ENCODE data around the gene ZNF226. TPM values are rescaled to one million over a fixed set of nuclear protein-coding genes. Genes with fewer than 3 reads are reported as not detected.
"Not testable (repeated sequence)": the region's sequence is repeated elsewhere in the genome, so short reads cannot be mapped to it uniquely, and the experiment has no call there.

The ZNF226 gene
- polyA plus RNA-seq = 10 to 100 TPM; 10.0 to 11.5 TPM

DNA sequence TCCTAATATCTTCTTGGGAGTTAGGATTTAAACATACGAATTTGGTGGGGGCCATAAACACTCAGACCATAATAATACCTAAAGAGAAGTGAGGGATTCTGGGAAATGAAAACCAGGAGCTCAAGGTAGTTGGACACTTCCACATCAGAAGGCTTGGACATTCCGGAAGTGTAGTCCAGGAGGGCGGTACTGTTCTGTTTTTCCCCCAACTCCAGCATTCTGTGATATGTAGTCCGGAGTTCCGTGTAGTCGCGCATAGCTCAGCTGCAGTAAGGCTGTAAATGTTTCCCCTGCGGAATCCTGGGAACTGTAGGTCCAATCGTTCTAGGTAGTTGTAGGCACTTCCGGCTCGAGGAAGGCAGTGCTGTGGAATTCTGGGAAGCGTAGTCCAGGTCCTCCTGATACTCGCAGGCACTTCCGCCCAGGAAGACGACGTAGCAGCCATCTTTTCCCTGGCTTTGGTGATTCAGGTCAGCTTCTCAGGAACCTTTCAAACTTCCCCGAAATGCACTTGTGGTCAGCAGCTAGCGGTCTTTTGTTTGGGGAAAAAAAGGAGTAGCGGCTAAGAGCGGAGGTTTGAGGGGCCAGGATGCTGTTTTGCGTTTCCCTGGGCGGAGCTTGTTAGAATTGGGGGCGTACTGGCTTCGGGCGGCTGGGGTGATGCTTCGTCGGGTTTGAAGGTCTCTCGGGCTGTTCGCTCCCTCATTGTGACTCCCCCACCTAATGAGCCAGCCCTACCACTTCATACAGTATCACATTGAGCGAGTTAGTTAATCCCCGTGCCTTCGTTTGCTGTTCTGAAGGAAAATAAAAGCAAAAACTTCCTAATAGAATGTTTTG lies at the start of gene ZNF226:
ZNF226 (plus strand) TSS at position 428 of the 840 bp plus-strand sequence. CDS start 4,981 bp downstream, outside the sequence.
- Histone ChIP-seq H3K4me1 (ENCODE audit: control insufficient read depth in 2 of 2, insufficient read depth in 2 of 2, low read length in 1 of 2) (peaks cover 0 to 2% of the 10 kb centered on the region in 2 donors), H3K4me3 (ENCODE audit: low read depth in 1 of 2, low read length in 2 of 2) (peak within 1 kb of the TSS; percentile 76 to 97), H3K9me3 (ENCODE audit: control insufficient read depth in 2 of 2, insufficient read depth in 1 of 2, low read depth in 1 of 2, low read length in 1 of 2) (peaks cover 3 to 5% of the 10 kb centered on the region in 2 donors), H3K27ac (ENCODE audit: low read depth in 2 of 2, low read length in 1 of 2) (peak within 1 kb of the TSS; percentile 85 to 95), H3K36me3 (ENCODE audit: control insufficient read depth in 2 of 2, insufficient read depth in 2 of 2, low read length in 1 of 2) (peaks cover 8 to 12% of the 10 kb centered on the region in 2 donors), H3K27me3 (ENCODE audit: control insufficient read depth in 1 of 2, insufficient read depth in 2 of 2, low read length in 2 of 2) (no peaks in the 10 kb centered on the region)
- 0 to 1% methylated on average over 32 of the region's 32 CpGs for WGBS, 2 donors

DNA sequence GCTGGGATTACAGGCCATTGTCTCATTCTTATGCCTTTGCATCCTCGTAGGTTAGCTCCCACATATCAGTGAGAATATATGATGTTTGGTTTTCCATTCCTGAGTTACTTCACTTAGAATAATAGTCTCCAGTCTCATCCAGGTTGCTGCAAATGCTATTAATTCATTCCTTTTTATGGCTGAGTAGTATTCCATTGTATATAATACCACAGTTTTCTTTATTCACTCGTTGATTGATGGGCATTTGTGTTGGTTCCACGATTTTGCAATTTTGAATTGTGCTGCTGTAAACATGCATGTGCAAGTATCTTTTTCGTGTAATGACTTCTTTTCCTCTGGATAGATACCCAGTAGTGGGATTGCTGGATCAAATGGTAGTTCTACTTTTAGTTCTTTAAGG lies 43.7 kb upstream of the ZNF226 start:
- not testable (repeated sequence) for H3K9me3 ChIP-seq (ENCODE audit: control insufficient read depth in 2 of 2, insufficient read depth in 1 of 2, low read depth in 1 of 2, low read length in 1 of 2); H3K4me1 ChIP-seq (ENCODE audit: control insufficient read depth in 2 of 2, insufficient read depth in 2 of 2, low read length in 1 of 2); H3K27me3 ChIP-seq (ENCODE audit: control insufficient read depth in 1 of 2, insufficient read depth in 2 of 2, low read length in 2 of 2); H3K27ac ChIP-seq (ENCODE audit: low read depth in 2 of 2, low read length in 1 of 2); H3K4me3 ChIP-seq (ENCODE audit: low read depth in 1 of 2, low read length in 2 of 2)
- 95 to 98% methylated on average over 4 of the region's 4 CpGs for WGBS, 2 donors
- H3K36me3 ChIP-seq (ENCODE audit: control insufficient read depth in 2 of 2, insufficient read depth in 2 of 2, low read length in 1 of 2) = peaks cover 7 to 13% of the 10 kb centered on the region in 2 donors

DNA sequence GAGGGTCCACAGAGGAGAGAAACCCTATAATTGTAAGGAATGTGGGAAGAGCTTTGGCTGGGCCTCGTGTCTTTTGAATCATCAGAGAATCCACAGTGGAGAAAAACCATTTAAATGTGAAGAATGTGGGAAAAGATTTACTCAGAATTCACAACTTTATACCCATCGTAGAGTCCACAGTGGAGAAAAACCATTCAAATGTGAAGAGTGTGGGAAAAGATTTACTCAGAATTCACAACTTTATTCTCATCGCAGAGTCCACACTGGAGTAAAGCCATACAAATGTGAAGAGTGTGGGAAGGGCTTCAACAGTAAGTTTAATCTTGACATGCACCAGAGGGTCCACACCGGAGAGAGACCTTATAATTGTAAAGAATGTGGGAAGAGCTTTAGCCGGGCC lies 32.9 kb upstream of the ZNF226 start:
- 96 to 97% methylated on average over 5 of the region's 5 CpGs for WGBS, 2 donors
- Histone ChIP-seq H3K36me3 (ENCODE audit: control insufficient read depth in 2 of 2, insufficient read depth in 2 of 2, low read length in 1 of 2) (peaks cover 6 to 10% of the 10 kb centered on the region in 2 donors), H3K4me3 (ENCODE audit: low read depth in 1 of 2, low read length in 2 of 2) (no peak overlapping the region), H3K27ac (ENCODE audit: low read depth in 2 of 2, low read length in 1 of 2) (no peak overlapping the region), H3K27me3 (ENCODE audit: control insufficient read depth in 1 of 2, insufficient read depth in 2 of 2, low read length in 2 of 2) (no peaks in the 10 kb centered on the region), H3K9me3 (ENCODE audit: control insufficient read depth in 2 of 2, insufficient read depth in 1 of 2, low read depth in 1 of 2, low read length in 1 of 2) (peaks cover 0 to 14% of the 10 kb centered on the region in 2 donors), H3K4me1 (ENCODE audit: control insufficient read depth in 2 of 2, insufficient read depth in 2 of 2, low read length in 1 of 2) (no peaks in the 10 kb centered on the region)

DNA sequence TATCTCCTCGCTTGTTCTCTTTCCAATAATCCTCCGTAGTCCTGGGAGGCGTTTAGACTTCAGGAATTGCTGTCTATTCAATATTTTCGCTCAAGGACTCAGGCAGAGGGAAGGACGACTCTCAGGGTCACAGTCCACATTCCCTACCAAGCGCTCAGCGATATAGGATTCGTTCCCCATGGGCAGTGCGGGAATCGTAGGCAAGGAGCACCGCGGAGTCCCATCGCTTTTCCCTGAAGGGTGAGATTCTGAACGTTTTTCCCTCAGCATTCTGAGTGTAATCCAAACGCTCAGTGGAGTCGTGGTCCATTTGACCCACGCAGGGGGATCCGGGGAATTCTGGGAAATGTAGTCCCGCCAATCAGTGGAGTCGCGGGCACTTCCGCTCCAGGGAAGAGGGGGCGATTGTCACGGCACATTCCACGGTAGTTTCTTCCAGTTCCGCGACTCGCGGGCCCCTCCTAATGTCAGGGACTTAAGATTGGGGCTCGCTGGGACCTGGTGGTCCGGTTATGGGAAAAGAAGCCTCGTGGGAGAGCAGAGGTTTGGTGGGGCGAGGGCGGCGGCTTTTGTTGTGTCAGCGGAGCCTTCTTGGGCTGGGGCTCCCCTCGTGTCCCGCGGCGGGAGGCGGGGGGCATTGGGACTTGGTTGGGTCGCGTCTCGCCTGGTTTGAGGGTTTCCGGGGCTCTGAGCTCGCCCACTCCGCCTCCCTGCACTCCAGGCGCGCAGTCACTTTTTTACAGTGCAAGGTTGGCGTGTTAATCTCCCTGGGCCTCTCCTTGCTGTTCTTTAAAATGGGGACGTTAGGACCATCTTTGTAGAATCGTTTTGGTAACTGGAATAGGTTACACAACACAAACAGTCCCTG lies 23.5 kb upstream of the ZNF226 start, which contains the start of gene ZNF234:
ZNF234 (plus strand) TSS at position 364 of the 868 bp plus-strand sequence. CDS start 3,079 bp downstream, outside the sequence.
- WGBS, 2 donors = 1% methylated on average over 52 of the region's 52 CpGs
- peak within 1 kb of the TSS; percentile 75 to 97 for H3K4me3 ChIP-seq (ENCODE audit: low read depth in 1 of 2, low read length in 2 of 2)

DNA sequence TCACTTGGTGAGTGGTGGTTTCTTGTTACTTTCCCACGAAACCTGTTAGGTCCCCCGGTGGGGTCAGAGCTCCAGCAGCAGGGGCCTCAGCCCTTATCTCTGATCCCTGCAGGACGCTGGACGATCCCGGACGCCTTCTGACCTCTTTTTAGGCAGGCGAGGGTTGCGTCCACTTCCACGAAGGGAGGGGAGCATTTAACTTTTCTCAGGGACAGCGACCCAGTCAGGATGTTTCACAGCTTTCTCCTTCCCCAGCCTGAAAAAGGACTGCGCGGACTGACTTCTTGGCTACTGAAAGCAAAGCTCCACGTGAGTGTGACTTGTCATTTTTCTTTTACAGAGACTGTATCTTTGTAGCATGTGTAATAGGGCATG lies 22.9 kb upstream of the ZNF226 start:
- H3K36me3 ChIP-seq (ENCODE audit: control insufficient read depth in 2 of 2, insufficient read depth in 2 of 2, low read length in 1 of 2) = peaks cover 0 to 5% of the 10 kb centered on the region in 2 donors
- H3K4me3 ChIP-seq (ENCODE audit: low read depth in 1 of 2, low read length in 2 of 2) = peak overlapping the region; percentile 75 to 97
- no peaks in the 10 kb centered on the region for H3K4me1 ChIP-seq (ENCODE audit: control insufficient read depth in 2 of 2, insufficient read depth in 2 of 2, low read length in 1 of 2)
- H3K27ac ChIP-seq (ENCODE audit: low read depth in 2 of 2, low read length in 1 of 2) = no peak overlapping the region
- H3K27me3 ChIP-seq (ENCODE audit: control insufficient read depth in 1 of 2, insufficient read depth in 2 of 2, low read length in 2 of 2) = no peaks in the 10 kb centered on the region
- H3K9me3 ChIP-seq (ENCODE audit: control insufficient read depth in 2 of 2, insufficient read depth in 1 of 2, low read depth in 1 of 2, low read length in 1 of 2) = no peaks in the 10 kb centered on the region
- 6 to 8% methylated on average over 13 of the region's 13 CpGs for WGBS, 2 donors

More for the DNA sequence above, 23.5 kb upstream of the ZNF226 start, which contains the start of gene ZNF234:
- Histone ChIP-seq H3K9me3 (ENCODE audit: control insufficient read depth in 2 of 2, insufficient read depth in 1 of 2, low read depth in 1 of 2, low read length in 1 of 2) (no peaks in the 10 kb centered on the region), H3K4me1 (ENCODE audit: control insufficient read depth in 2 of 2, insufficient read depth in 2 of 2, low read length in 1 of 2) (no peaks in the 10 kb centered on the region), H3K27me3 (ENCODE audit: control insufficient read depth in 1 of 2, insufficient read depth in 2 of 2, low read length in 2 of 2) (no peaks in the 10 kb centered on the region), H3K36me3 (ENCODE audit: control insufficient read depth in 2 of 2, insufficient read depth in 2 of 2, low read length in 1 of 2) (peaks cover 0 to 5% of the 10 kb centered on the region in 2 donors), H3K27ac (ENCODE audit: low read depth in 2 of 2, low read length in 1 of 2) (peak within 1 kb of the TSS; percentile 36 to 47)

DNA sequence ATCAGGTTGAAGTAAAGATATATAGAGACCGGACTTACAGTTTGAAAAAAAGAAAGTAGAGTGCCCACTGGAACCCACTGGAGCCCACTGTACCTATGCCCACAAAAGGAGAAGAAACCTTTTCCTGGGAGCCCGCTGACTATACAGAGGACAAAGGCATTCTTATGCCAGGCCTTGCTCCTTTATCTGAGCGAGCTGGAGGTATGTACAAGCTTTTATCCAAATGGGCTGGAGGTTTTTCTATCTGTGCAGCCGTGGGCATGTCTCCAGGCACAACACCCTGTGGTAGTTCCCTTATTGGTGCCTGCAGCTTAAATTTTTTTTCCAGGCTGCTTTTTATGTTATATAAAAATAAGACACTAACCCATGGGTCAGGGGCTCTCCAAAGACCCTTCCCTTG lies 15.1 kb upstream of the ZNF226 start:
- Histone ChIP-seq H3K27ac (ENCODE audit: low read depth in 2 of 2, low read length in 1 of 2) (no peak overlapping the region), H3K9me3 (ENCODE audit: control insufficient read depth in 2 of 2, insufficient read depth in 1 of 2, low read depth in 1 of 2, low read length in 1 of 2) (no peaks in the 10 kb centered on the region), H3K4me3 (ENCODE audit: low read depth in 1 of 2, low read length in 2 of 2) (no peak overlapping the region), H3K36me3 (ENCODE audit: control insufficient read depth in 2 of 2, insufficient read depth in 2 of 2, low read length in 1 of 2) (peaks cover 27% of the 10 kb centered on the region in 2 donors), H3K4me1 (ENCODE audit: control insufficient read depth in 2 of 2, insufficient read depth in 2 of 2, low read length in 1 of 2) (no peaks in the 10 kb centered on the region), H3K27me3 (ENCODE audit: control insufficient read depth in 1 of 2, insufficient read depth in 2 of 2, low read length in 2 of 2) (no peaks in the 10 kb centered on the region)
- 98 to 99% methylated on average over 4 of the region's 4 CpGs for WGBS, 2 donors

DNA sequence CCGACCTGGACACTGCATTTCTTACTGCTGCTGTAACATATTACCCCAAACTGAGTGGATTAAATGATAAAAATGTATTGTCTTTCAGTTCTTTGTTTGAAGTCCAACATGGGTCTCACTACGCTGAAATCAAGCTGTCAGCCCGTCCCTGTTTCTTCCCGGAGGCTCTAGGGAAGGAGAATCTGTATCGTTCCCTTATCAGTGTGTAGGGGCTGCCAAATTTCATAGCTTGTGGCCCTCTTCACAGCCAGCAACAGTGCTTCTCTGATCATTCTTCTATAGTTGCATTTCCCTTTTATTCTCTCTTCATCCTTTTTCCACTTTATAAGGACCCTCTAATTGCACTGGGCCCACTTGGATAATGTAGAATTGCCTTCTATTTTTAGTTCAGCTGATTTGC lies 13.4 kb upstream of the ZNF226 start:
- Histone ChIP-seq H3K4me3 (ENCODE audit: low read depth in 1 of 2, low read length in 2 of 2) (no peak overlapping the region), H3K4me1 (ENCODE audit: control insufficient read depth in 2 of 2, insufficient read depth in 2 of 2, low read length in 1 of 2) (no peaks in the 10 kb centered on the region), H3K27me3 (ENCODE audit: control insufficient read depth in 1 of 2, insufficient read depth in 2 of 2, low read length in 2 of 2) (no peaks in the 10 kb centered on the region), H3K27ac (ENCODE audit: low read depth in 2 of 2, low read length in 1 of 2) (no peak overlapping the region), H3K9me3 (ENCODE audit: control insufficient read depth in 2 of 2, insufficient read depth in 1 of 2, low read depth in 1 of 2, low read length in 1 of 2) (peaks cover under 1 to 2% of the 10 kb centered on the region in 2 donors), H3K36me3 (ENCODE audit: control insufficient read depth in 2 of 2, insufficient read depth in 2 of 2, low read length in 1 of 2) (peaks cover 29 to 34% of the 10 kb centered on the region in 2 donors)
- WGBS, 2 donors = 98% methylated on average over 5 of the region's 5 CpGs

DNA sequence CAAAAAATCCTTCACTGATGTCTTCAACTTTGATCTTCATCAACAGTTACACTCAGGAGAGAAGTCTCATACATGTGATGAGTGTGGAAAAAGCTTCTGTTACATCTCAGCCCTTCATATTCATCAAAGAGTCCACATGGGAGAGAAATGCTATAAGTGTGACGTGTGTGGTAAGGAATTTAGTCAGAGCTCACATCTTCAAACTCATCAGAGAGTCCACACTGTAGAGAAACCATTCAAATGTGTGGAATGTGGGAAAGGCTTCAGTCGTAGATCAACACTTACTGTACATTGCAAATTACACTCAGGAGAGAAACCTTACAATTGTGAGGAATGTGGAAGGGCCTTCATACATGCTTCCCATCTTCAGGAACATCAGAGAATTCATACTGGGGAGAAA lies 8.4 kb upstream of the ZNF226 start:
- peaks cover 2 to 19% of the 10 kb centered on the region in 2 donors for H3K9me3 ChIP-seq (ENCODE audit: control insufficient read depth in 2 of 2, insufficient read depth in 1 of 2, low read depth in 1 of 2, low read length in 1 of 2)
- 89 to 94% methylated on average over 2 of the region's 2 CpGs for WGBS, 2 donors

DNA sequence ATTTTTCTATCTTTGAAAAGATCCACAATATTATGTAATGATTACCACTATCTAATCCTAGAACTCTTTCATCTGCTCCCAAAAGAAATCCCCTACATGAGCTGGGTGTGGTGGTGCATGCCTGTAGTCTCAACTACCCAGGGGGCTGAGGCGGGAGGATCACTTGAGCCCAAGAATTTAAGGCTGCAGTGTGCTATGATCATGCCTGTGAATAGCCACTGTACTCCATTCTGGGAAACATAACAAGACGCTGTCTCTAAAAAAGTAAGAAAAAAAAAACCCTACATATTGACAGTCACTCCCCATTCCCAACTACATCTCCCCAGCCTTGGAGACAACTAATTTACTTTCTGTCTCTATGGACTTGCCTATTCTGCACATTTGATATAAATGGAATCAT lies 1.1 kb upstream of the ZNF226 start:
- Histone ChIP-seq H3K27me3 (ENCODE audit: control insufficient read depth in 1 of 2, insufficient read depth in 2 of 2, low read length in 2 of 2) (no peaks in the 10 kb centered on the region), H3K9me3 (ENCODE audit: control insufficient read depth in 2 of 2, insufficient read depth in 1 of 2, low read depth in 1 of 2, low read length in 1 of 2) (peaks cover 3 to 5% of the 10 kb centered on the region in 2 donors), H3K4me1 (ENCODE audit: control insufficient read depth in 2 of 2, insufficient read depth in 2 of 2, low read length in 1 of 2) (peaks cover 0 to 2% of the 10 kb centered on the region in 2 donors), H3K27ac (ENCODE audit: low read depth in 2 of 2, low read length in 1 of 2) (no peak overlapping the region), H3K36me3 (ENCODE audit: control insufficient read depth in 2 of 2, insufficient read depth in 2 of 2, low read length in 1 of 2) (peaks cover 5 to 8% of the 10 kb centered on the region in 2 donors), H3K4me3 (ENCODE audit: low read depth in 1 of 2, low read length in 2 of 2) (no peak overlapping the region)
- 93 to 95% methylated on average over 2 of the region's 2 CpGs for WGBS, 2 donors

More for the DNA sequence above, 8.4 kb upstream of the ZNF226 start:
- Histone ChIP-seq H3K4me3 (ENCODE audit: low read depth in 1 of 2, low read length in 2 of 2) (no peak overlapping the region), H3K36me3 (ENCODE audit: control insufficient read depth in 2 of 2, insufficient read depth in 2 of 2, low read length in 1 of 2) (peaks cover 16 to 19% of the 10 kb centered on the region in 2 donors), H3K27me3 (ENCODE audit: control insufficient read depth in 1 of 2, insufficient read depth in 2 of 2, low read length in 2 of 2) (no peaks in the 10 kb centered on the region), H3K27ac (ENCODE audit: low read depth in 2 of 2, low read length in 1 of 2) (no peak overlapping the region), H3K4me1 (ENCODE audit: control insufficient read depth in 2 of 2, insufficient read depth in 2 of 2, low read length in 1 of 2) (no peaks in the 10 kb centered on the region)
